PC-3 (cell line): ENCODE data around the gene BPIFB4.

Experiments used
- EZH2 ChIP-seq: fragments of 300-600 bp; sonication (generic); IDR thresholded peaks from one replicate; pipeline ENCODE4 v1.6.1; 2017; ENCODE audit warnings: antibody characterized with exemption, mild to moderate bottlenecking, low read length; ENCODE audit not compliant: unreplicated experiment
- EZH2phosphoT487 ChIP-seq: fragments of 300-600 bp; sonication (generic); IDR thresholded peaks from 2 replicates; pipeline ENCODE4 v1.6.1; 2018; ENCODE audit warnings: mild to moderate bottlenecking, antibody characterized with exemption, low read length, borderline replicate concordance
- TF ChIP-seq, protein P1 (sequence below): fragments of 300-600 bp; sonication (generic); conservative IDR thresholded peaks from 2 replicates; pipeline ENCODE4 v1.5.1; 2017; ENCODE audit warnings: antibody characterized with exemption, low read depth, mild to moderate bottlenecking, low read length

DNA sequence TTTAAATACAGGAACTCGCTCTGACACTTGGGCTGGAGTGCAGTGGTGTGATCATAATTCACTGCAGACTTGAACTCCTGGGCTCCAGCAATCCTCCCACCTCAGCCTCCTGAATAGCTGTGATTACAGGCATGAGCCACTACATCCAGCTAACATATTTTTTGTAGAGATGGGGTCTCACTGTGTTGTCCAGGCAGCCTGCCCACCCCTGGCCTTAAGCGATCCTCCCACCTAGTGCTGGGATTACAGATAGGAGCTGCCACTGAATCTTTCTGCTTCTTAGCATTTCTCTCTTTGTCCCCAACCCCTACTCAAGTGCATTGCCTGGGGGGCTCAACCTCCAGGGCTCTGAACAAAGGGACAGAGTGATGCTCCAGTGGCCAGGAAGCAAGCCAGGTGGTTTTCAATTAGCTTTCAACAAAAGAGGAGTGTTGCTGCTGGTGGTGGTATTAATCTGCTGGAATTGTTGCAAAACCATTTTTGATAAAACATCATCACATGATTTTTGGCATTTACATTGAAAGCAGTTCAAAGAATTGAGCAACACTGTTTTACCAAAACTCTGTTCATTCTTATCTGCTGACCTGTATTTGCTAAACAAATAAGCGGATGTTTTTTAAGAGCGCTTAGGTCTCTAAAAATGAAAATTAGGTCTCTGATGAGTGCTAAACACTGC lies 48.1 kb downstream of the BPIFB4 start:
- TF ChIP-seq, protein P1, sequence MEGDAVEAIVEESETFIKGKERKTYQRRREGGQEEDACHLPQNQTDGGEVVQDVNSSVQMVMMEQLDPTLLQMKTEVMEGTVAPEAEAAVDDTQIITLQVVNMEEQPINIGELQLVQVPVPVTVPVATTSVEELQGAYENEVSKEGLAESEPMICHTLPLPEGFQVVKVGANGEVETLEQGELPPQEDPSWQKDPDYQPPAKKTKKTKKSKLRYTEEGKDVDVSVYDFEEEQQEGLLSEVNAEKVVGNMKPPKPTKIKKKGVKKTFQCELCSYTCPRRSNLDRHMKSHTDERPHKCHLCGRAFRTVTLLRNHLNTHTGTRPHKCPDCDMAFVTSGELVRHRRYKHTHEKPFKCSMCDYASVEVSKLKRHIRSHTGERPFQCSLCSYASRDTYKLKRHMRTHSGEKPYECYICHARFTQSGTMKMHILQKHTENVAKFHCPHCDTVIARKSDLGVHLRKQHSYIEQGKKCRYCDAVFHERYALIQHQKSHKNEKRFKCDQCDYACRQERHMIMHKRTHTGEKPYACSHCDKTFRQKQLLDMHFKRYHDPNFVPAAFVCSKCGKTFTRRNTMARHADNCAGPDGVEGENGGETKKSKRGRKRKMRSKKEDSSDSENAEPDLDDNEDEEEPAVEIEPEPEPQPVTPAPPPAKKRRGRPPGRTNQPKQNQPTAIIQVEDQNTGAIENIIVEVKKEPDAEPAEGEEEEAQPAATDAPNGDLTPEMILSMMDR = no peak
- TF ChIP-seq EZH2 (no peak), EZH2phosphoT487 (no peak)
